Fibroblast of pulmonary artery (primary cell): Measurements from ENCODE around the gene GATA3.

Experiments
- DNase-seq: peaks from one replicate; pipeline ENCODE4 v3.0.0-alpha.2; 2010; ENCODE audit warnings: low read depth
- H3K4me3 ChIP-seq: replicated peaks from 2 replicates; pipeline ENCODE4 v1.5.1; 2011; ENCODE audit warnings: low read depth, mild to moderate bottlenecking, control low read depth, low read length, moderate library complexity
- TF ChIP-seq, protein P1 (sequence below): IDR thresholded peaks from 2 replicates; pipeline ENCODE4 v1.5.1; 2011; ENCODE audit warnings: mild to moderate bottlenecking, control low read depth, low read length, inconsistent platforms; ENCODE audit errors: missing control alignments

Gene GATA3

DNA sequence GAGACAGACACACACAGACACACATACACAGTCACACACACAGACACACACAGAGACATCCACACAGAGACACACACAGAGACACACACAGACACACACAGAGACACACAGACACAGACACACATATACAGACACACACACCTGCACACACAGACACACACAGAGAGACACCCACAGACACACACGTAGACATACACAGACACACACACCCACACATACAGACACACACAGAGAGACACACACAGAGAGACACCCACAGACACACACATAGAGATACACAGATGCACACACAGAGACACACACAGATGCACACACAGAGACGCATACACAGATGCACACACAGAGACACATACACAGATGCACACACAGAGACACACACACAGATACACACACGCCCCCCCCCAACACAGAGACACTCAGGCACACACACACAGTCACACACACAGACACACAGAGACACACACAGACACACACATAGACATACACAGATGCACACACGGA lies 58.5 kb downstream of the GATA3 start:
- TF ChIP-seq, protein P1, sequence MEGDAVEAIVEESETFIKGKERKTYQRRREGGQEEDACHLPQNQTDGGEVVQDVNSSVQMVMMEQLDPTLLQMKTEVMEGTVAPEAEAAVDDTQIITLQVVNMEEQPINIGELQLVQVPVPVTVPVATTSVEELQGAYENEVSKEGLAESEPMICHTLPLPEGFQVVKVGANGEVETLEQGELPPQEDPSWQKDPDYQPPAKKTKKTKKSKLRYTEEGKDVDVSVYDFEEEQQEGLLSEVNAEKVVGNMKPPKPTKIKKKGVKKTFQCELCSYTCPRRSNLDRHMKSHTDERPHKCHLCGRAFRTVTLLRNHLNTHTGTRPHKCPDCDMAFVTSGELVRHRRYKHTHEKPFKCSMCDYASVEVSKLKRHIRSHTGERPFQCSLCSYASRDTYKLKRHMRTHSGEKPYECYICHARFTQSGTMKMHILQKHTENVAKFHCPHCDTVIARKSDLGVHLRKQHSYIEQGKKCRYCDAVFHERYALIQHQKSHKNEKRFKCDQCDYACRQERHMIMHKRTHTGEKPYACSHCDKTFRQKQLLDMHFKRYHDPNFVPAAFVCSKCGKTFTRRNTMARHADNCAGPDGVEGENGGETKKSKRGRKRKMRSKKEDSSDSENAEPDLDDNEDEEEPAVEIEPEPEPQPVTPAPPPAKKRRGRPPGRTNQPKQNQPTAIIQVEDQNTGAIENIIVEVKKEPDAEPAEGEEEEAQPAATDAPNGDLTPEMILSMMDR = no peak
- no peak overlapping the region for H3K4me3 ChIP-seq
- DNase-seq = no peak

DNA sequence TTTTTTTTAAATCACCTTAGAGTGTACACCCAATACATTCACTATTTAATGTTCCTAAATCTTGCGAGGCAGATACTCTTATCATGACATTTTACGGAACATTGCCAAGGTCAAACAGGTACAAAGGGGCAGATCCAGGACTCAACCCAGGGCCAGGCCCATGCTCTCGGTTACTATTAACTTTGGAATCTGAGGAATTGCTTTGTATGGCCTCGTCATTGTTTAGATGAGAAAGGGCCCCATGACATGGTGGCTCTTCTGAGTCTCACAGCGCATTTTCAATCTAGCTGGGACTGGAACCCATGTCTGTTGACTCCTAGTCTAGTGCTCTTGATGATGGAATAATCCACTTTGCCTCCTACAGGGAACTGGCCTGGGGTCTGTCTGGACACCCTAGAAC lies 59.1 kb downstream of the GATA3 start:
- H3K4me3 ChIP-seq = no peak overlapping the region
- DNase-seq = no peak
- TF ChIP-seq, protein P1 = no peak

DNA sequence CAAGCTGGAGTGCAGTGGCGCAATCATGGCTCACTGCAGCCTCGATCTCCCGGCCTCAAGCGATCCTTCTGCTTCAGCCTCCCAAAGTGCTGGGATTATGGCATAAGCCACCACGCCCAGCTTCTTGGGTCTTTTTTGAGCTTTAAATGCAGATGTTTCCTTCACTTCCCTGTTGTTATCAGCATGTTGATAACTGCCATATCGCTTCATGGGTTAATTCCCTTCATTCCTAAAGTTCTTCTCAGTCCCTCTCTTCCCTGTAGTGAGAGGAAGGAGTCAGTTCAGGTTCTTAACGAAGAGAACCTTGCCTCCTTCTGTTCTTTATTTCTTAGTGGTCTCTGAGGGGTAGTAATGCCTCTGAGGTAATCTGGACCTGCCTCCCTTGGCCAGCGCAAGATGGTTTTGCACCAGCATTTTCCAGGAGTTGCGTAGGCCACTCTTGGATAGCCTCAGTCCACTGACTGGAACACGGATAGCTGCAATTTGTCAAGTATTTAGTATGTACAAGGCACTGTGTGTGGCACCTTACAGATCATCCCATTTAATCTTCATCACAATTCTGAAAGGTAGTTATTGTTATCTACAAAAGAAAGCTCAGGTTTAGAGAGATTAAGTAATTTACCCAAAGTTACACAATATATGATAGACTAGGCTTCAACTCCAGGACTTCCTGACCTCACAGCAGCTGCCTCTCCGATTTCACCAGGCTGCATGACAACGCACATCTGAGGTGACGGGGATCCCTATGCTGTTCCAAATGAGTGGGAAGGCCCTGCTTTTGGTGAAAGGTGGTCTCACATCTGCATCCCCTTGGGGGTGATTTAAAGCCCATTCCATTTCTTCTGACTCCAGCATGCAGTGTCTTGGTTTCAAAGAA lies 60.5 kb downstream of the GATA3 start:
- H3K4me3 ChIP-seq = no peak overlapping the region
- TF ChIP-seq, protein P1 = no peak
- no peak for DNase-seq

DNA sequence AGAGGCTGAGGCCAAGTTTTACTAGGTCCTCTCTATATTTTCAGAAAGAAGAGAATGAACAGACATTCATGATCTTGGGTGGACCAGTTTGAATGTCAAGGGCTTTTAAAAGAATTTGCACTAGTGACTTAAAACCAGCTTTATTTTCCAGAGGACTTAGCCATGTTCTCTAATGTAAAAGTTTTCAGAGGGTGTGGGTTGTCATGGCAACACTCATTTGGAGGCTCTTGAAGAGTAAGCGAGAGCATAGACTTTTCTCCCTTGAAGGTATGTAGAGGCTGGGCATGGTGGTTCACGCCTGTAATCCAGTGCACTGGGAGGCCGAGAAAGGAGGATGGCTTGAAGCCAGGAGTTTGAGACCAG lies 61.1 kb downstream of the GATA3 start:
- TF ChIP-seq, protein P1 = no peak
- DNase-seq = no peak
- H3K4me3 ChIP-seq = no peak overlapping the region

DNA sequence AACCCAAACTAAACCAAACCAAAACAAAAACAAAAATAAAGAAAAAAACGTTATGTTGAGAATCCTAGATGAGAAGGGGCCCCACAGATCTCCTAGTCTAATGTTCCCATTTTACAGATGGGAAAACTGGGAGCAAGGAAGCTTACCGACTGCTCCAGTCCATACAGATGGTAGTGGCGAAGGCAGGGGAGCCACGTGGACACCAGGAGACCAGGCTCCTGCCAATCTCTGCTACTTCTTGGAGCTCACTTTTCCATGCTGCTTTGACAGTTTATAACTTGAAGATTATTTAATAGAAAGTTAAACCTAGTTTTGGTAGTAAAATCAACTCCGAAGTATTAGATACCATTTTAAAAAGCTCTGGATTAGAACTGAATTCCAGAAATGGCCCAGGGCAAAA lies 62.0 kb downstream of the GATA3 start:
- H3K4me3 ChIP-seq = no peak overlapping the region
- DNase-seq = no peak
- TF ChIP-seq, protein P1 = no peak

DNA sequence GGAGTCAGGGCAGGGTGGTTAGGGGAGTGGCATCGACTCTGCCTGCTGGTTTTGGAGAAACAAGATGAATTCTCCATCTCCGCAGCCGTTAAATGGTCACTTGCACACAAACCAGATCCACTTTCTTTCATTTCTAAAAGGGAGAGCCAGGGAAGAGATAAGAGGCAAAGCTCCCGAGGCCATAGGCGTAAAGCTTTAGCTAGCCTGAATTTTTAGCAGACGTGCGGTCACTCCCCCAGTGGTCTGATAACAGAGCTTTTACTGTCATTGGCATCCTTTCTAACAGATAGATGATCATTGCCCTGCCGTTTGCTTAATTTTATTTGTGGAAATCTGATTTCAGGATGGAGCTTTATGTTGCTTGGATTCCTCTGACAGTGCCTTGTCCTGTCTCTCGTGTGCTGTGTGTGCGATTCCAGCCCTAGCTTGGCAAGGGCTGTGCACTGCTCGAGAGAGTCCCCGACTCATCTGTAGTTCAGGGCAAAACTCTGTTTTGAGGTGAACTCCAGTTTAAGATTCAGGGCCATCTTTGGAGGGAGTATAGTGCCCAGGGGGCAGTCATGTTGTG lies 62.5 kb downstream of the GATA3 start:
- no peak for DNase-seq
- TF ChIP-seq, protein P1 = no peak
- H3K4me3 ChIP-seq = no peak overlapping the region
